Transverse colon (tissue), 4 donors: ENCODE data around the gene CPEB4. TPM values are rescaled to one million over a fixed set of nuclear protein-coding genes. Genes with fewer than 3 reads are reported as not detected.

Experiments used
- DNase-seq: peaks from one replicate; pipeline ENCODE4 v3.0.0-alpha.2; 2019
- H3K27ac ChIP-seq, 4 donors: fragments of 200-600 bp; sonication (generic); 2 replicates each; pipeline ENCODE4 v1.5.1; 2016 to 2018; ENCODE audit warnings: inconsistent platforms in 4 of 4
- H3K27me3 ChIP-seq: fragments of 200-600 bp; sonication (generic); 2 replicates; pipeline ENCODE4 v1.5.1; 2017; ENCODE audit warnings: inconsistent platforms
- H3K36me3 ChIP-seq, 4 donors: fragments of 200-600 bp; sonication (generic); 2 replicates each; pipeline ENCODE4 v1.5.1; 2017 to 2019; ENCODE audit warnings: inconsistent platforms in 4 of 4
- H3K4me1 ChIP-seq, 4 donors: fragments of 200-600 bp; sonication (generic); 2 replicates each; pipeline ENCODE4 v1.5.1; 2017 to 2020; ENCODE audit warnings: inconsistent platforms in 4 of 4
- H3K4me3 ChIP-seq, 4 donors: fragments of 200-600 bp; sonication (generic); 1 replicate in 1 of 4; 2 replicates in 3 of 4; pipeline versions ENCODE4 v1.5.1 to v1.6.1; 2017 to 2019; ENCODE audit warnings: inconsistent platforms in 4 of 4
- H3K9me3 ChIP-seq, 2 donors: fragments of 200-600 bp; sonication (generic); 2 replicates each; pipeline ENCODE4 v1.5.1; 2017 to 2019; ENCODE audit warnings: inconsistent platforms in 2 of 2
- EP300 ChIP-seq: sonication (generic); formaldehyde crosslinking; IDR thresholded peaks from one replicate; pipeline ENCODE4 v1.6.1; 2017; ENCODE audit warnings: antibody characterized with exemption, low read depth
- POLR2A ChIP-seq: fragments of 450-650 bp; IDR thresholded peaks from one replicate; pipeline ENCODE4 v1.6.1; 2016; ENCODE audit warnings: antibody characterized with exemption, mild to moderate bottlenecking, moderate library complexity
- POLR2AphosphoS5 ChIP-seq, 3 donors: sonication (generic); formaldehyde crosslinking; IDR thresholded peaks; one replicate each; pipeline ENCODE4 v1.6.1; 2016; ENCODE audit warnings: antibody characterized with exemption in 3 of 3
- WGBS, 2 donors: methylation state at CpG; one replicate each; pipeline ENCODE4 v1.1.5; 2018; ENCODE audit warnings: low coverage in 1 of 2; 5-methylcytosine and 5-hydroxymethylcytosine counted together
- in situ Hi-C, 4 donors: fragments of 200-750 bp; cut with MboI; loops; one replicate each; pipeline versions ENCODE4 v1.15.0 to v1.15.1; 2017; ENCODE audit warnings: low sequenced_read_pairs in 3 of 4, low pct_ligation_motif_present in 1 of 4, low pct_unique_long_range_greater_than_20kb in 1 of 4
- intact Hi-C: fragments of 100-400 bp; cut with DNase I; formaldehyde crosslinking; loops from one replicate; pipeline ENCODE4 v1.15.1; 2023; ENCODE audit warnings: low total_unique reads
- total RNA-seq, 4 donors: library from RNA; depleted of rRNA; stranded (reverse); fragments of >200 nt; gene quantifications; one replicate each; pipeline ENCODE4 v1.1.0, GENCODE V29; 2016
- TF ChIP-seq, protein P1 (sequence below), 5 experiments: fragments of 200-600 bp in 3 of 5; fragments of 450-650 bp in 2 of 5; sonication (generic) in 3 of 5; IDR thresholded peaks; 1 replicate in 2 of 5; 2 replicates in 3 of 5; pipeline ENCODE4 v1.5.1; 2016 to 2017; ENCODE audit warnings: antibody characterized with exemption in 5 of 5, inconsistent platforms in 3 of 5, mild to moderate bottlenecking in 2 of 5, moderate library complexity in 1 of 5

The CPEB4 gene
- total RNA-seq, 4 donors from 2014 or later, result 23.6 to 67.7 (median 36.5) TPM

DNA sequence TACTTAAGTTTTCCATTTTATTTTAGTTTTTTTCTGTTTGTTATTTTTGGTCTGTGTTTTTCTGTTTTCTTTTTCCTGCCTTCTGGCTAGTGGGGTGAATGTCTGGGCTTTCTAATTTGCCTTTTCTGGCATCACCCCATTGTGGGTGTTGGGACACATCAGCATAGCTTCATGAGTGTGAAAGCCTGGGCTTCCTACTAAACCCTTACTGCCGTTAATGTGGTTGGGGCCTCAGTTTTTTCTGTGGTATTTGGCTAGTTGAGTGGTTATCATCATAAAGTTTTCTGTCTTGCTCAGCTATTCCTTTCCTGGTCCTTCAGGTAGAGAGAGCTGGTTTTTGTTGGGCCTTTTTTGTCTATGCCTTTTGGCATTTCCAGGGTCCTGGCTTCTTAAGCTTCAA is 122.2 kb downstream of the CPEB4 start:
- TF ChIP-seq, protein P1, sequence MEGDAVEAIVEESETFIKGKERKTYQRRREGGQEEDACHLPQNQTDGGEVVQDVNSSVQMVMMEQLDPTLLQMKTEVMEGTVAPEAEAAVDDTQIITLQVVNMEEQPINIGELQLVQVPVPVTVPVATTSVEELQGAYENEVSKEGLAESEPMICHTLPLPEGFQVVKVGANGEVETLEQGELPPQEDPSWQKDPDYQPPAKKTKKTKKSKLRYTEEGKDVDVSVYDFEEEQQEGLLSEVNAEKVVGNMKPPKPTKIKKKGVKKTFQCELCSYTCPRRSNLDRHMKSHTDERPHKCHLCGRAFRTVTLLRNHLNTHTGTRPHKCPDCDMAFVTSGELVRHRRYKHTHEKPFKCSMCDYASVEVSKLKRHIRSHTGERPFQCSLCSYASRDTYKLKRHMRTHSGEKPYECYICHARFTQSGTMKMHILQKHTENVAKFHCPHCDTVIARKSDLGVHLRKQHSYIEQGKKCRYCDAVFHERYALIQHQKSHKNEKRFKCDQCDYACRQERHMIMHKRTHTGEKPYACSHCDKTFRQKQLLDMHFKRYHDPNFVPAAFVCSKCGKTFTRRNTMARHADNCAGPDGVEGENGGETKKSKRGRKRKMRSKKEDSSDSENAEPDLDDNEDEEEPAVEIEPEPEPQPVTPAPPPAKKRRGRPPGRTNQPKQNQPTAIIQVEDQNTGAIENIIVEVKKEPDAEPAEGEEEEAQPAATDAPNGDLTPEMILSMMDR (IDR thresholded peaks at IDR 0.05), result no peak
- no peak for TF ChIP-seq POLR2A
- no peak for TF ChIP-seq EP300
- no peak for TF ChIP-seq POLR2AphosphoS5 (IDR thresholded peaks at IDR 0.05)
- H3K27me3 ChIP-seq, result no peaks in the 10 kb centered on the region
- H3K27ac ChIP-seq, result no peak overlapping the region
- H3K9me3 ChIP-seq, result no peaks in the 10 kb centered on the region
- in situ Hi-C loops, result no loop called here
- DNase-seq, result no peak
- H3K36me3 ChIP-seq, result no peaks in the 10 kb centered on the region
- intact Hi-C loops, result no loop called here
- no peak overlapping the region for H3K4me3 ChIP-seq
- WGBS, 2 donors, result 46 to 67% methylated on average over 1 of the region's 1 CpG
- no peaks in the 10 kb centered on the region for H3K4me1 ChIP-seq

DNA sequence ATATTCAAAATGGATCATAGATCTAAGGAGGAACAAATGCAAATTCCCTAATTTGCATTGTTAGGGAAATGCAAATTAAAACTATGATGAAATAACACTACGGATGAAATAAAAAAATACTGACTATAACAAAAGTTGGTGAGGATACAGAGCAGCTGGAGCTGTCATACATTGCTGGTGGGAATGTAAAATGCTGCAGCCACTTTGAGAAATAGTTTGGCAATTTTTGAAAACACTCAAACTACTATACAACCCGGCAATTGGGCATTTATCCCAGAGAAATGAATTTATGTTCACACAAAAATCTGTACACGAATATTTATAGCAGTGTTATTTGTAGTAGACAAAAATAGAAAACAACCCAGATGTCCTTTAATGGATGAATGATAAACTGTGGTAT is 123.3 kb downstream of the CPEB4 start:
- no peak for TF ChIP-seq POLR2A
- no peak for TF ChIP-seq POLR2AphosphoS5 (IDR thresholded peaks at IDR 0.05)
- TF ChIP-seq, protein P1 (IDR thresholded peaks at IDR 0.05), result no peak
- no peak for TF ChIP-seq EP300
- WGBS, 2 donors, result 46 to 64% methylated on average over 3 of the region's 3 CpGs
- Histone ChIP-seq H3K4me1 (no peaks in the 10 kb centered on the region), H3K4me3 (no peak overlapping the region), H3K9me3 (no peaks in the 10 kb centered on the region), H3K27ac (no peak overlapping the region), H3K36me3 (no peaks in the 10 kb centered on the region), H3K27me3 (no peaks in the 10 kb centered on the region)
- in situ Hi-C loops (no loop called here), intact Hi-C loops (no loop called here)
- DNase-seq, result no peak

Other genes starting within 250 kb of the CPEB4 start
- gene C5orf47, start 100.8 kb downstream of the CPEB4 start, total RNA-seq, result not detected
- 1 to 10 TPM in 2 of 4 donors, not detected in 2; 1.4 to 4.0 TPM for gene NSG2, start 157.4 kb downstream of the CPEB4 start, total RNA-seq